ENCODE data around the gene OTUD7B.

DNA sequence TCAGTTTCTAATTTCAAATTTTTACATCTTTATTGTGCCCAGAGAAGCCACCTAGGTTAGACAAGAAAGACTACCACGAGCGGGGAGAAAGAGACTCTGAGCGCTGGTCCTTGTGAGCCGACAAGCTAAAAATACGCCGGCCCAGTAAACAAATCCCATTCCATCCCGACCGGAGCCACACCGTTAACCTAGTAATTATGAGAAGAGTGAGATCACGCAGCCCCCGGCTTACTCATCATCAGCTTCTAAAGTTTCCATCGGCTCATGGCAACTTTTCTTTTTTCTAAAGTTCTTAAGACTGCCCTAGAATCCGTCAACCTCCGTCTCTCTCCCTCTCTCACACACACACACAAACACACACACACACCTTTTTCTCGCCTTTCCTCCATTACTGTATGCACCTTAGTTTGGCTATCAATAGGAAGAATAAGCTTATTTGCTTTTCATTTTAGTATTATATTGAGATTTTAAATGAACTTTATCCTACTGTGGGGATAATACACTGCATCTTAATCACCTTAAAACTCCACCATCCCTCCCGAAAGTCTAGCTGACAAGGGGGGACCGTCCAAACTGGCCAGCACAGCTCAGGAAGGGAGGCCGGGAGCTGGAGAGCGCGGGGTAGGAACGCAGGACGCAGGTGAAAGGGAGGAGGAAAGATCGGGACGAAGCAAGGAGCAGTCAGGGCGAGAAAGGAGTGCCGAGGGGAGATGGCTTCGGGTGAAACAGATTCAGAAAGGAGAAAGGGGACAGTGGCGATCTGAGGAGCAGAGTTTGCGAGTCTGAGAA lies 728 bp downstream of the OTUD7B start:
- TF ChIP-seq TCF4 (CRISPR knock-in tag; IDR thresholded peaks at IDR 0.05; ENCODE audit: borderline replicate concordance), result no peak
- TF ChIP-seq PATZ1 (CRISPR knock-in tag; IDR thresholded peaks at IDR 0.05; ENCODE audit: borderline replicate concordance), result no peak
- no peak for TF ChIP-seq ESRRG (CRISPR knock-in tag; IDR thresholded peaks at IDR 0.05)
- no peak for TF ChIP-seq RARB (CRISPR knock-in tag; IDR thresholded peaks at IDR 0.05)
